ENCODE data around the gene ZDHHC9. TPM values are rescaled to one million over a fixed set of nuclear protein-coding genes. Genes with fewer than 3 reads are reported as not detected.
"Not testable (repeated sequence)": the region's sequence is repeated elsewhere in the genome, so short reads cannot be mapped to it uniquely, and the experiment has no call there.

Gene ZDHHC9
- 18.5 TPM for polyA plus RNA-seq (2013)

GRCh38 chrX:129843459-129844306 is at the start of gene ZDHHC9:
TSS of gene ZDHHC9 (minus strand) at chrX:129843886. CDS start at chrX:129841945, 1,941 bp downstream.
- WGBS (ENCODE audit: insufficient coverage) = 53% methylated on average over 66 of the region's 72 CpGs
- no peaks in the 10 kb centered on the region for H3K9me3 ChIP-seq (ENCODE audit: control extremely low read depth in 1 of 5, control insufficient read depth in 4 of 5, insufficient read depth in 2 of 5, low read depth in 1 of 5, low read length in 4 of 5)
- no peaks in the 10 kb centered on the region for H3K27me3 ChIP-seq (replicated peaks in 2 of 5; ENCODE audit: control insufficient read depth in 4 of 5, insufficient read depth in 5 of 5, low read length in 4 of 5)
- H3K4me3 ChIP-seq (ENCODE audit: control insufficient read depth in 1 of 7, extremely low read depth in 1 of 7, insufficient read depth in 4 of 7, low read depth in 2 of 7, low read length in 6 of 7) = peak within 1 kb of the TSS; percentile 54 to 77 (median 72)
- H3K27ac ChIP-seq (ENCODE audit: insufficient read depth in 1 of 2, low read depth in 1 of 2, low read length in 2 of 2, poor library complexity in 1 of 2, severe bottlenecking in 2 of 2) = peak within 1 kb of the TSS in 1 of 2 experiments; percentile 49
- peak; percentile 86 to 94 (median 93) for DNase-seq
- H3K36me3 ChIP-seq (ENCODE audit: control insufficient read depth in 4 of 4, insufficient read depth in 4 of 4, low read length in 3 of 4) = peaks cover 0 to 3% (median under 1%) of the 10 kb centered on the region in 4 experiments
- H3K4me1 ChIP-seq (ENCODE audit: control extremely low read depth in 1 of 4, control insufficient read depth in 4 of 4, insufficient read depth in 4 of 4, low read length in 3 of 4) = peaks cover 0 to 30% (median 18%) of the 10 kb centered on the region in 4 experiments
- ChIA-PET CTCF (interaction anchor here (1.1 kb wide), 1 partner anchor 20 kb away, joined by 4 read pairs; no protein-coding TSS in a partner anchor), POLR2A (no interaction called here)

GRCh38 chrX:129877401-129877800 is 33.7 kb upstream of the ZDHHC9 start:
- H3K9me3 ChIP-seq (ENCODE audit: control extremely low read depth in 1 of 5, control insufficient read depth in 4 of 5, insufficient read depth in 2 of 5, low read depth in 1 of 5, low read length in 4 of 5) = peaks cover 0 to 3% (median 0%) of the 10 kb centered on the region in 5 experiments
- no peak overlapping the region for H3K4me3 ChIP-seq (ENCODE audit: control insufficient read depth in 1 of 7, extremely low read depth in 1 of 7, insufficient read depth in 4 of 7, low read depth in 2 of 7, low read length in 6 of 7)
- 95% methylated on average over 5 of the region's 5 CpGs for WGBS (ENCODE audit: insufficient coverage)
- H3K4me1 ChIP-seq (ENCODE audit: control extremely low read depth in 1 of 4, control insufficient read depth in 4 of 4, insufficient read depth in 4 of 4, low read length in 3 of 4) = peaks cover 0 to 4% (median 0%) of the 10 kb centered on the region in 4 experiments
- no peak overlapping the region for H3K27ac ChIP-seq (ENCODE audit: insufficient read depth in 1 of 2, low read depth in 1 of 2, low read length in 2 of 2, poor library complexity in 1 of 2, severe bottlenecking in 2 of 2)
- DNase-seq = peak in 2 of 3 donors; percentile 15 to 25
- no peaks in the 10 kb centered on the region for H3K36me3 ChIP-seq (ENCODE audit: control insufficient read depth in 4 of 4, insufficient read depth in 4 of 4, low read length in 3 of 4)
- ChIA-PET POLR2A (interaction anchor here (0.6 kb wide), 1 partner anchor 8 kb away, joined by 4 read pairs; no protein-coding TSS in a partner anchor), CTCF (no interaction called here)
- H3K27me3 ChIP-seq (replicated peaks in 2 of 5; ENCODE audit: control insufficient read depth in 4 of 5, insufficient read depth in 5 of 5, low read length in 4 of 5) = no peaks in the 10 kb centered on the region

- DNase-seq = no peak
- Histone ChIP-seq H3K27ac (ENCODE audit: insufficient read depth in 1 of 2, low read depth in 1 of 2, low read length in 2 of 2, poor library complexity in 1 of 2, severe bottlenecking in 2 of 2) (no peak overlapping the region), H3K36me3 (ENCODE audit: control insufficient read depth in 4 of 4, insufficient read depth in 4 of 4, low read length in 3 of 4) (no peaks in the 10 kb centered on the region), H3K9me3 (ENCODE audit: control extremely low read depth in 1 of 5, control insufficient read depth in 4 of 5, insufficient read depth in 2 of 5, low read depth in 1 of 5, low read length in 4 of 5) (peaks cover 0 to 3% (median 0%) of the 10 kb centered on the region in 5 experiments), H3K4me1 (ENCODE audit: control extremely low read depth in 1 of 4, control insufficient read depth in 4 of 4, insufficient read depth in 4 of 4, low read length in 3 of 4) (peaks cover 0 to 4% (median 0%) of the 10 kb centered on the region in 4 experiments), H3K4me3 (ENCODE audit: control insufficient read depth in 1 of 7, extremely low read depth in 1 of 7, insufficient read depth in 4 of 7, low read depth in 2 of 7, low read length in 6 of 7) (no peak overlapping the region), H3K27me3 (replicated peaks in 2 of 5; ENCODE audit: control insufficient read depth in 4 of 5, insufficient read depth in 5 of 5, low read length in 4 of 5) (no peaks in the 10 kb centered on the region)
- WGBS (ENCODE audit: insufficient coverage) = 75% methylated on average over 2 of the region's 4 CpGs
- ChIA-PET CTCF (no interaction called here), POLR2A (interaction anchor here (0.6 kb wide), 1 partner anchor 9 kb away, joined by 4 read pairs; no protein-coding TSS in a partner anchor)
Measured at GRCh38 chrX:129876771-129877305, 33.2 kb upstream of the ZDHHC9 start.

DNA sequence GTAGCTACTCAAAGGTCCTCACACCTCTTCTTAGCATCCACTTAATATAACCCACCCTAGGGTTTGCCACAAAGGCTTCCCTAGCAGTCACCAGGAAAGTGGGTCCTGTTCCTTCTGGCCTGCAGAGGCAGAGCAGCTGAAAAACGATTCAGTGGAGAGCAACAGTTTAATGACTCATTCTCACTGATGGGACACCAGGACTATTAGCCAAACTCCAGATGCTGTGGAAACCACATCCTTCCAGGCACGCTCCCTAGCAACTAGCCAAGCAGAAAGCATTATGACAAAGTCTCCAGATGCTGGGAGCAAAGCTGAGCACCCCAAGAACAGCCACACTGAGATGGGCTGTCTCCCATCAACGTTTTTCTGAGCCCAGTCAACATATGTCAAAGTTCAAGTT is 32.0 kb upstream of the ZDHHC9 start:
- Histone ChIP-seq H3K27me3 (replicated peaks in 2 of 5; ENCODE audit: control insufficient read depth in 4 of 5, insufficient read depth in 5 of 5, low read length in 4 of 5) (no peaks in the 10 kb centered on the region), H3K36me3 (ENCODE audit: control insufficient read depth in 4 of 4, insufficient read depth in 4 of 4, low read length in 3 of 4) (no peaks in the 10 kb centered on the region), H3K27ac (ENCODE audit: insufficient read depth in 1 of 2, low read depth in 1 of 2, low read length in 2 of 2, poor library complexity in 1 of 2, severe bottlenecking in 2 of 2) (no peak overlapping the region), H3K4me1 (ENCODE audit: control extremely low read depth in 1 of 4, control insufficient read depth in 4 of 4, insufficient read depth in 4 of 4, low read length in 3 of 4) (peaks cover 0 to 4% (median 0%) of the 10 kb centered on the region in 4 experiments), H3K9me3 (ENCODE audit: control extremely low read depth in 1 of 5, control insufficient read depth in 4 of 5, insufficient read depth in 2 of 5, low read depth in 1 of 5, low read length in 4 of 5) (peaks cover 0 to 3% (median 0%) of the 10 kb centered on the region in 5 experiments), H3K4me3 (ENCODE audit: control insufficient read depth in 1 of 7, extremely low read depth in 1 of 7, insufficient read depth in 4 of 7, low read depth in 2 of 7, low read length in 6 of 7) (no peak overlapping the region)
- DNase-seq = peak; percentile 21 to 69 (median 66)
- WGBS (ENCODE audit: insufficient coverage) = 51% methylated on average over 3 of the region's 3 CpGs
- POLR2A ChIA-PET = no interaction called here
- CTCF ChIA-PET = no interaction called here

GRCh38 chrX:129872524-129872923 is 28.8 kb upstream of the ZDHHC9 start:
- WGBS (ENCODE audit: insufficient coverage) = 100% methylated on average over 2 of the region's 2 CpGs
- DNase-seq = no peak
- H3K4me1 ChIP-seq (ENCODE audit: control extremely low read depth in 1 of 4, control insufficient read depth in 4 of 4, insufficient read depth in 4 of 4, low read length in 3 of 4) = peaks cover 0 to 3% (median 0%) of the 10 kb centered on the region in 4 experiments
- H3K36me3 ChIP-seq (ENCODE audit: control insufficient read depth in 4 of 4, insufficient read depth in 4 of 4, low read length in 3 of 4) = no peaks in the 10 kb centered on the region
- ChIA-PET CTCF (no interaction called here), POLR2A (no interaction called here)
- no peaks in the 10 kb centered on the region for H3K9me3 ChIP-seq (ENCODE audit: control extremely low read depth in 1 of 5, control insufficient read depth in 4 of 5, insufficient read depth in 2 of 5, low read depth in 1 of 5, low read length in 4 of 5)
- H3K27me3 ChIP-seq (replicated peaks in 2 of 5; ENCODE audit: control insufficient read depth in 4 of 5, insufficient read depth in 5 of 5, low read length in 4 of 5) = no peaks in the 10 kb centered on the region
- H3K27ac ChIP-seq (ENCODE audit: insufficient read depth in 1 of 2, low read depth in 1 of 2, low read length in 2 of 2, poor library complexity in 1 of 2, severe bottlenecking in 2 of 2) = no peak overlapping the region
- H3K4me3 ChIP-seq (ENCODE audit: control insufficient read depth in 1 of 7, extremely low read depth in 1 of 7, insufficient read depth in 4 of 7, low read depth in 2 of 7, low read length in 6 of 7) = no peak overlapping the region

DNA sequence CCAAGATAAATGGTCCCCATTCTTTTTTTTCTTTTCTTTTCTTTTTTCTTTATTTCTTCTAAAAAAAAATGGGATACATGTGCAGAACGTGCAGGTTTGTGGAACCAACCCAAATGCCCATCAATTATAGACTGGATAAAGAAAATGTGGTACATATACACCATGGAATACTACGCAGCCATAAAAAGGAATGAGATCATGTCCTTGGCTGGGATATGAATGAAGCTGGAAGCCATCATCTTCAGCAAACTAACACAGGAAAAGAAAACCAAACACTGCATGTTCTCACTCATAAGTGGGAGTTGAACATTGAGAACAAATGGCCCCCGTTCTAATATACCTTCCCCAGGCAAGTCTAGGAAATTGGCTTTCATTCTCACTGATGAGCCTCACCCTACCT is 22.6 kb upstream of the ZDHHC9 start:
- POLR2A ChIA-PET = interaction anchor here (0.6 kb wide), 1 partner anchor 59 kb away, joined by 3 read pairs; no protein-coding TSS in a partner anchor
- H3K27ac ChIP-seq (ENCODE audit: insufficient read depth in 1 of 2, low read depth in 1 of 2, low read length in 2 of 2, poor library complexity in 1 of 2, severe bottlenecking in 2 of 2); DNase-seq; H3K4me3 ChIP-seq (ENCODE audit: control insufficient read depth in 1 of 7, extremely low read depth in 1 of 7, insufficient read depth in 4 of 7, low read depth in 2 of 7, low read length in 6 of 7); H3K36me3 ChIP-seq (ENCODE audit: control insufficient read depth in 4 of 4, insufficient read depth in 4 of 4, low read length in 3 of 4); H3K4me1 ChIP-seq (ENCODE audit: control extremely low read depth in 1 of 4, control insufficient read depth in 4 of 4, insufficient read depth in 4 of 4, low read length in 3 of 4); H3K9me3 ChIP-seq (ENCODE audit: control extremely low read depth in 1 of 5, control insufficient read depth in 4 of 5, insufficient read depth in 2 of 5, low read depth in 1 of 5, low read length in 4 of 5); H3K27me3 ChIP-seq (replicated peaks in 2 of 5; ENCODE audit: control insufficient read depth in 4 of 5, insufficient read depth in 5 of 5, low read length in 4 of 5); CTCF ChIA-PET: not testable (repeated sequence)
- 75% methylated on average over 1 of the region's 3 CpGs for WGBS (ENCODE audit: insufficient coverage)

GRCh38 chrX:129859134-129859533 is 15.4 kb upstream of the ZDHHC9 start:
- H3K27ac ChIP-seq (ENCODE audit: insufficient read depth in 1 of 2, low read depth in 1 of 2, low read length in 2 of 2, poor library complexity in 1 of 2, severe bottlenecking in 2 of 2); H3K27me3 ChIP-seq (replicated peaks in 2 of 5; ENCODE audit: control insufficient read depth in 4 of 5, insufficient read depth in 5 of 5, low read length in 4 of 5); H3K9me3 ChIP-seq (ENCODE audit: control extremely low read depth in 1 of 5, control insufficient read depth in 4 of 5, insufficient read depth in 2 of 5, low read depth in 1 of 5, low read length in 4 of 5); H3K36me3 ChIP-seq (ENCODE audit: control insufficient read depth in 4 of 4, insufficient read depth in 4 of 4, low read length in 3 of 4); H3K4me3 ChIP-seq (ENCODE audit: control insufficient read depth in 1 of 7, extremely low read depth in 1 of 7, insufficient read depth in 4 of 7, low read depth in 2 of 7, low read length in 6 of 7); POLR2A ChIA-PET; DNase-seq; H3K4me1 ChIP-seq (ENCODE audit: control extremely low read depth in 1 of 4, control insufficient read depth in 4 of 4, insufficient read depth in 4 of 4, low read length in 3 of 4); CTCF ChIA-PET: not testable (repeated sequence)
- WGBS (ENCODE audit: insufficient coverage) = 86% methylated on average over 1 of the region's 6 CpGs

All from common myeloid progenitor, CD34-positive (primary cell).